Measurements from ENCODE around the gene FOXB1. TPM values are rescaled to one million over a fixed set of nuclear protein-coding genes. Genes with fewer than 3 reads are reported as not detected.

The FOXB1 gene
- polyA plus RNA-seq, 3 donors: not detected

- 59% methylated on average over 3 of the region's 7 CpGs for WGBS (ENCODE audit: insufficient coverage)
- no peak for TF ChIP-seq CTCF (IDR thresholded peaks at IDR 0.05)
- DNase-seq: no peak
- no peak overlapping the region for H3K4me3 Mint-ChIP-seq
- Histone ChIP-seq H3K36me3 (replicated peaks in 1 of 2; ENCODE audit: control insufficient read depth in 1 of 2, insufficient read depth in 2 of 2, low read length in 2 of 2) (no peaks in the 10 kb centered on the region), H3K79me2 (ENCODE audit: insufficient read depth, low read length) (no peaks in the 10 kb centered on the region), H3K4me1 (ENCODE audit: control insufficient read depth in 1 of 2, insufficient read depth in 2 of 2, low read length in 2 of 2) (peaks cover 0 to 4% of the 10 kb centered on the region in 2 donors), H3K27ac (ENCODE audit: low read depth in 1 of 2, low read length in 2 of 2) (no peak overlapping the region), H3K9me3 (replicated peaks in 1 of 2; ENCODE audit: control insufficient read depth in 1 of 2, insufficient read depth in 1 of 2, low read length in 2 of 2) (no peaks in the 10 kb centered on the region), H3K27me3 (ENCODE audit: control insufficient read depth in 2 of 2, insufficient read depth in 2 of 2, low read length in 2 of 2) (no peaks in the 10 kb centered on the region), H4K20me1 (ENCODE audit: insufficient read depth, low read length) (no peaks in the 10 kb centered on the region), H3K4me3 (replicated peaks in 1 of 3; ENCODE audit: low read depth in 2 of 3, low read length in 3 of 3) (no peak overlapping the region), H3K9ac (ENCODE audit: insufficient read depth, low read length, poor library complexity, severe bottlenecking) (no peak overlapping the region), H3K4me2 (replicated peaks; ENCODE audit: extremely low read depth, low read length, poor library complexity, severe bottlenecking) (no peak overlapping the region), H2AFZ (ENCODE audit: insufficient read depth, low read depth, low read length, poor library complexity, severe bottlenecking) (no peak overlapping the region)
- peaks cover 2 to 3% (median 2%) of the 10 kb centered on the region in 3 donors for H3K27me3 Mint-ChIP-seq (ENCODE audit: low read depth in 3 of 3)
- no peaks in the 10 kb centered on the region for H3K36me3 Mint-ChIP-seq
- H3K27ac Mint-ChIP-seq: no peak overlapping the region
- intact Hi-C loops (cut with micrococcal nuclease): no loop called here
- H3K4me1 Mint-ChIP-seq: peaks cover 14% of the 10 kb centered on the region
- peaks cover 2 to 11% (median 6%) of the 10 kb centered on the region in 7 donors for H3K9me3 Mint-ChIP-seq
These were observed 17.7 kb downstream of the FOXB1 start for GRCh38 chr15:60021589-60022378.

- Histone ChIP-seq H3K79me2 (ENCODE audit: insufficient read depth, low read length) (no peaks in the 10 kb centered on the region), H4K20me1 (ENCODE audit: insufficient read depth, low read length) (no peaks in the 10 kb centered on the region), H3K4me3 (replicated peaks in 1 of 3; ENCODE audit: low read depth in 2 of 3, low read length in 3 of 3) (no peak overlapping the region), H2AFZ (ENCODE audit: insufficient read depth, low read depth, low read length, poor library complexity, severe bottlenecking) (no peak overlapping the region), H3K9ac (ENCODE audit: insufficient read depth, low read length, poor library complexity, severe bottlenecking) (no peak overlapping the region), H3K4me1 (ENCODE audit: control insufficient read depth in 1 of 2, insufficient read depth in 2 of 2, low read length in 2 of 2) (peaks cover 0 to 4% of the 10 kb centered on the region in 2 donors), H3K27ac (ENCODE audit: low read depth in 1 of 2, low read length in 2 of 2) (no peak overlapping the region), H3K4me2 (replicated peaks; ENCODE audit: extremely low read depth, low read length, poor library complexity, severe bottlenecking) (no peak overlapping the region), H3K36me3 (replicated peaks in 1 of 2; ENCODE audit: control insufficient read depth in 1 of 2, insufficient read depth in 2 of 2, low read length in 2 of 2) (no peaks in the 10 kb centered on the region), H3K27me3 (ENCODE audit: control insufficient read depth in 2 of 2, insufficient read depth in 2 of 2, low read length in 2 of 2) (no peaks in the 10 kb centered on the region), H3K9me3 (replicated peaks in 1 of 2; ENCODE audit: control insufficient read depth in 1 of 2, insufficient read depth in 1 of 2, low read length in 2 of 2) (no peaks in the 10 kb centered on the region)
- no peak overlapping the region for H3K4me3 Mint-ChIP-seq
- H3K36me3 Mint-ChIP-seq: no peaks in the 10 kb centered on the region
- DNase-seq: no peak
- no peak for TF ChIP-seq CTCF (IDR thresholded peaks at IDR 0.05)
- H3K9me3 Mint-ChIP-seq: peaks cover 2 to 8% (median 6%) of the 10 kb centered on the region in 7 donors
- intact Hi-C loops (cut with micrococcal nuclease): no loop called here
- H3K27me3 Mint-ChIP-seq (ENCODE audit: low read depth in 3 of 3): peaks cover 1 to 2% (median 2%) of the 10 kb centered on the region in 3 donors
- 100% methylated on average over 1 of the region's 3 CpGs for WGBS (ENCODE audit: insufficient coverage)
- H3K27ac Mint-ChIP-seq: no peak overlapping the region
- peaks cover 14% of the 10 kb centered on the region for H3K4me1 Mint-ChIP-seq
These were observed 18.2 kb downstream of the FOXB1 start for GRCh38 chr15:60022379-60022741.

Data from CD14-positive monocyte (primary cell).